ENCODE data around the gene TRIM28. TPM values are rescaled to one million over a fixed set of nuclear protein-coding genes. Genes with fewer than 3 reads are reported as not detected.
"Not testable (repeated sequence)": the region's sequence is repeated elsewhere in the genome, so short reads cannot be mapped to it uniquely, and the experiment has no call there.

Gene TRIM28
- total RNA-seq, 1 donor from 2014 or later: 233 TPM

- Histone ChIP-seq H3K27ac (no peak overlapping the region), H3K9me3 (no peaks in the 10 kb centered on the region), H3K27me3 (ENCODE audit: low read depth) (peaks cover 15% of the 10 kb centered on the region), H3K4me3 (no peak overlapping the region), H3K36me3 (no peaks in the 10 kb centered on the region), H3K4me1 (peaks cover 12% of the 10 kb centered on the region)
- intact Hi-C loops (cut with DNase I): no loop called here
- DNase-seq: no peak
- ATAC-seq: no peak
- no peak for TF ChIP-seq CTCF (IDR thresholded peaks at IDR 0.05)
Measured at GRCh38 chr19:58535857-58536256, 8.0 kb upstream of the TRIM28 start.

- TF ChIP-seq CTCF (IDR thresholded peaks at IDR 0.05): no peak
- Histone ChIP-seq H3K27ac (no peak overlapping the region), H3K36me3 (no peaks in the 10 kb centered on the region), H3K27me3 (ENCODE audit: low read depth) (peaks cover 15% of the 10 kb centered on the region), H3K9me3 (no peaks in the 10 kb centered on the region), H3K4me3 (no peak overlapping the region), H3K4me1 (peaks cover 12% of the 10 kb centered on the region)
- intact Hi-C loops (cut with DNase I): no loop called here
- DNase-seq (no peak), ATAC-seq (peak; percentile 10 to 37)
Measured at GRCh38 chr19:58536852-58537798, 6.7 kb upstream of the TRIM28 start.

GRCh38 chr19:58538257-58539168 is 5.4 kb upstream of the TRIM28 start:
- intact Hi-C loops (cut with DNase I): no loop called here
- Histone ChIP-seq H3K36me3 (no peaks in the 10 kb centered on the region), H3K4me1 (peaks cover 17% of the 10 kb centered on the region), H3K9me3 (no peaks in the 10 kb centered on the region), H3K27ac (peak overlapping the region; percentile 58), H3K27me3 (ENCODE audit: low read depth) (peaks cover 15% of the 10 kb centered on the region), H3K4me3 (peak overlapping the region; percentile 46)
- peak; percentile 82 to 86 for ATAC-seq
- no peak for TF ChIP-seq CTCF (IDR thresholded peaks at IDR 0.05)
- DNase-seq: peak; percentile 60

GRCh38 chr19:58539169-58539559 is 4.7 kb upstream of the TRIM28 start:
- H3K9me3 ChIP-seq; H3K36me3 ChIP-seq; intact Hi-C loops (cut with DNase I); ATAC-seq; H3K4me3 ChIP-seq; H3K27ac ChIP-seq; DNase-seq: not testable (repeated sequence)
- H3K4me1 ChIP-seq: peaks cover 17% of the 10 kb centered on the region
- H3K27me3 ChIP-seq (ENCODE audit: low read depth): peaks cover 15% of the 10 kb centered on the region

GRCh38 chr19:58542641-58543372 is 1.1 kb upstream of the TRIM28 start:
- Histone ChIP-seq H3K27ac (peak overlapping the region; percentile 99), H3K27me3 (ENCODE audit: low read depth) (peaks cover 11% of the 10 kb centered on the region), H3K4me3 (peak overlapping the region; percentile 79), H3K4me1 (peaks cover 35% of the 10 kb centered on the region), H3K36me3 (peaks cover 24% of the 10 kb centered on the region)
- ATAC-seq; H3K9me3 ChIP-seq; DNase-seq; intact Hi-C loops (cut with DNase I): not testable (repeated sequence)
